ENCODE measurements around the gene FARS2. TPM values are rescaled to one million over a fixed set of nuclear protein-coding genes. Genes with fewer than 3 reads are reported as not detected.
A peak's percentile ranks its signal among the peaks of the same experiment; 100 is the strongest.

Gene FARS2
- total RNA-seq, 1 experiment from 2014 or later = 20.0 TPM

DNA sequence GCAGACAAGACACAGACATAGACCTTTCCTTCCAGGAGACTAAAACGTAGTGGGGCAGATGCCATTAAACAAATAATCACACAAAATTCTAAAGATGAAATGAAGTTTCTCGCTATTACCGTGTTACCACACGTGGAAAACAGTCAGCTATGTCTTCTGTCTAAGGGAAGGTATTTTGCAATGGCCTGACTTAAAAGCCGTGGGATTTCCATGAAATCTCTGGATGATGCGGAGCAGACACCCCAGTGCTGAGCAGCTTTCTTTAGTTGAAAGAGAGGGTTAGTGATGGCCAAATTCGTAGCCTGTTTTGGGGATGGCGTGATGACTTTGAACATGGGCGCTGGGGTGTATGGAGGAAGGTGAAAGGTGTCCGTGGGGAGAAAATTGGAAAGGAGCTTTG lies 463.6 kb downstream of the FARS2 start:
- no peak for DNase-seq (ENCODE audit: low spot score)

DNA sequence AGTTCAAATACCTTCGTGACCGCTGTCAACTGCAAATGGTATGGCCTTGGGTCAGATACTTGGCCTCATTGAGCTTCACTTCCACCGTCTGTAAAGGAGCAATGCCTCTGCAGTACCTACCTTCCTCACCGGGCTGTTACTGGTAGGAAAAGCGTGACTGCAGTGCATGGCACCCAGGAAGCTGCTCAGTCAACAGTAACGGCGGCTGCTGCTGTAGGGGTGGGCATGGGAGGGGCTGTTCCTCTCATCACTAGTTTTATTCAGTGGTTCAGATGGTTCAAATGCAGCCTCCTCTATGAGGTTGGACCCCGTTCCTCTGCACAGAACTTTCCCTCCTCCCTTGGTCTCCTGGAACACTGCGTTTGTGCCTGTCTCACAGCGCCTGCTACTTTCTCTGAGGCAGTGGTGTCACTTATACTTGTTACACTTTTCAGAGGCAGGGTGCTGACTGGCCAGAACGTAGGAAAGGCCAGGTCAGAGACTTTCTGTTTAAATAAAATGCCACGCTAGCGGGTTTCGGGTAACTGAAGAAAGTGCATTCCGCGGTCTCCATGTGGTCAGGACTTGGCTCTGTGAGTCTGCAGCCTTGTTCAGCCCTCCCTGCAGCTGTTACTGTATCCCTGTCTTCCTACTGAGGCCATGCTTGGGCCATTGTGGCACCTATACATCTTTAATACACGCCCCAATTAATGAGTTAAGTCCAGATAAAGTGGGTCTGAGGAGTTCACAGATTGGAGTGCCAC lies 465.8 kb downstream of the FARS2 start:
- DNase-seq (ENCODE audit: low spot score) = no peak

DNA sequence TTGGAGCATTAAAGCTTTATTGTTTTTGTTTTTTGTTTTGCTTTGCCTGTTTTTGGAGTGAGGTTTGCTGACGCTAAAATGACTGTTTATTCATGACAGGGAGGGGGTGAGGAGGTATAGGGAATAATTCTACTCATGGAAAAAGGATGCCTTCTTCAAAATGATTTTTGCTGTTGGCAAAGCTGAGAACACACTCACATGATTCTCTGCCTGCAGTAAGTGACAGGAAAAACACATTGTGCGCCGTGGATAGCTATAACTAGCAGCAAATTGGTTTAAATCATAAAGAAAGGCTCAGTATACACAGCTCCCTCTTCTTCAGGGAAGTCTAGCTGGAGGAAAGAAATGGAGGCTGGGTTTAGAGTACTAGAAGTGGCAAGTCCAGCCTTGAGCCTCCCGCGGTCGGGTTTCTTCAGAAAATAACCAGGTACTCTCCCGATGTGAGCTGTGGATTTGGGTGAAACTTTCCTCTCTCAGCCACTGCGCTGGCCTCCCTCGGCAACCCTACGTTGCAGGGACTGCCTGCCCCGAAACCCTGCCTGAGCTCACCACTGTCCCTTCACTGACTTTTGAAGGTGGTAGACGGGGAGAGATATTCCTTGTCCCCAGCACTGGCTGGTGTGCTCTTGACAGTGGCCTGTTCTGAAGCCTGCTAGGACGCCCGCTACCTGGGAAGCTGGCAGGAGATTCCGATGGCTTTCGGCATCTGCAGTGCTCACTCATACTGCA lies 467.2 kb downstream of the FARS2 start:
- DNase-seq (ENCODE audit: low spot score) = no peak

DNA sequence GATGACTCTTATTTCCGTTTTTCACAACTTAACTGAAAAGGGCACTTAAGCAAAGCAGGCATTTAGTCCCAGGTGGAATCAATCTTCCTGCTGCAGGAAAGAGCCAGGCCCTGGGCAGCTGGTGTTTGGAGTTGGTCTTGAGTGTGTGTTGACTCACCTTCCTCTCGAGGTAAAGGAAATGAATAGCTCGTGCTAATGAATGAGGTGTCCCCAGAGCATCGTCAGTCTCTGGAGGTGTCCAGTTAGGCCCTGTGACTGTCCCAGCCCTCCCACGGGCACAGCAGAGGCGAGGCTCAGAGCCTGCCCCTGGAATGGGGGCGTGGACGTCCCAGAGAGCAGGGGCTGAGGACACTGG lies 467.7 kb downstream of the FARS2 start:
- DNase-seq (ENCODE audit: low spot score) = no peak

DNA sequence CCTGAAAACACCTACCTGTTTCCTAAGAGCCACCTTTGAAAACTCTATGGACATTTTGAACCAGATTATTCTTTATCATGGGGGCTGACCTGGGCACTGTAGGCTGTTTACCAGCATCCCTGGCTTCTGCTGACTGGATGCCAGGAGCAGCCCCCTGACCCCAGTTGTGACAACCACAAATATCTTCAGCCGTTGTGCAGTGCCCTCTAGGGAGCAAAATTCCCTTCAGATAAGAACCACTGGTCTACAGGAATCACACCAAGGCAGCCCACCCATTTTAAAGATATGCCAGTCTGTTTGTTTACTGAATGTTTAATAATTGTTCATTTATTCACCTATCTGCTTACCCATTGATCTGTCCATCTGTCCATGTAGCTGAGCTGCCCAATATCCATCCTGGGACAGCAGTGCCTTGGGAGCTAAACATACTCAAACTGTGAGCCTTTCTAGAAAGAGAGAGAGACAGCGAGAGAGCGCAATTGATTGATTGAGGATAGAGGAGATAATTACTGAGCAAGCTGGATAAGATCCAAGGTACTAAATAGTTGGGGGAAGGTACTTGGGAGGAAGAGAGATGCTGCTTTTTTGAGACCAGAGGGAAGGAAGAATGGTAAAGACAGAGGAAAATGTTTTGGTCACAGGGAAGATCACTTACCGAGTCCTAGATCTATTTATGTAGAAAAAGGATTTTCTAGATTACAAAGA lies 468.7 kb downstream of the FARS2 start:
- DNase-seq (ENCODE audit: low spot score) = no peak

DNA sequence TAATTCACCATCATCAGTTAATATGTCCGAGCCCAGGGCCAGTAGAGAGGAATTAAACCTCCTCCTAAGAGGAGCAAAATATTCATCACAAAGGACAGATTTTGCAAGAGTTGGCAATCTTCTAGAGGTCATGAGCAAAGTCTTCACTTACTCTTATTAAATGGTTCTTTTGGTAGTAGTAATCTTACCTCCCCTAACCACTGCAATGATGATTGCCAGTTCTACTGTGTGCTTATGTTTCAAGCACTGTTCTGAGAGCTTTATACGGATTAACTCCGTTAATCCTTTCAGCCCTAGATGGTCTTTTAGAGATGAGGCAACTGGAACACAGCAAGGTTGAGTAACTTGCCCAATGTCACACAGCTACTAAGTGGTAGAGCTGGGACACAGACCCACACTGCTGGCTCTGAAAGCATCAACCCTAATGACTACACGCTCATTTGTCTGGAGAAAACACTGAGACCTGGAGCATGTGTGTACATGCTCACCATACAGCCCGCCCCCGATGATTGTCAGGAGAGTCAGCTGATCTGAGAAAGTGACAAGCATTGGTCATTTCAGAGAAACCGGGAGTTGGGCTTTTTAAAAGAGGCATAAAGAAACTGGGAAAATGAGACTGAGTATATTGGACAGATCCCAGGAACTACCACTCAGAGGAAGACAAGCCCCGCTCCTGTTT lies 469.4 kb downstream of the FARS2 start:
- no peak for DNase-seq (ENCODE audit: low spot score)

DNA sequence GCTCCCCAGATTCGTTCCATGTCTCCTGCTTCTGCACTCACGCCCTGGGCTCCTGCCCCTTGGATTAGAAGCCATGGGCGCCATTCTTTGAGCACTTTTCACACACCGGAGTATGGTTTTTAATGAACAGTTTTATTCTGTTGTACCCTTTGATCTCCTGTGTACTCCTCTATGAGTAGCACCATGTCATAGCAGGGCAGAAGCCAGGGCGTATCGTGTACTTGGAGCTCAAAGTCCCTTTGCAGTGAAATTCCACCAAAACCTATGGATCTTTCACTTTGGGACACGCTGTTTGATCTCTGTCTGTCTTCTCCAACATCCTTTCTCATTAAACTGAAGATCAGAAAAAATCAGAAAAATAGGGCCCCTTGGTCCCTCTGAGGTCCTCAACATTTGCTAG lies 470.1 kb downstream of the FARS2 start:
- no peak for DNase-seq (ENCODE audit: low spot score)

DNA sequence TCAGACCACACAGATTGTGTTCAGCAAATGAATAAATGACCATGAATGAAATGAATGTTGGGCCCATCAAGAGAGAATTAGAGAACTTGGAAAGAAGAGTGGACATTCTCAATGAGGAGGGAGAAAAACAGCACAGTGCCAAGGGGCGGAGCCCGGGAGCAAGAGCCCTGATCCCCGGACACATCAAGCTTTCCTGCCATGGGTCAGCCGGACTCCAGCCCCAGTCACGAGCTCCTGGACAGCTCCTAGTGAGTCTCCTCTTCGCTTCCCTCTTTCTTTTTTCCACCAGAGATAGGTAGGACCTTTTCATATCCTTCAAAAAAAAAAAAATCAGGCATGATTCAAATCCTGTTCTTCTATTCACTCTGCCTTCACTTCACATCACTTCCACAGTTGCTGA lies 471.2 kb downstream of the FARS2 start:
- no peak for DNase-seq (ENCODE audit: low spot score)

DNA sequence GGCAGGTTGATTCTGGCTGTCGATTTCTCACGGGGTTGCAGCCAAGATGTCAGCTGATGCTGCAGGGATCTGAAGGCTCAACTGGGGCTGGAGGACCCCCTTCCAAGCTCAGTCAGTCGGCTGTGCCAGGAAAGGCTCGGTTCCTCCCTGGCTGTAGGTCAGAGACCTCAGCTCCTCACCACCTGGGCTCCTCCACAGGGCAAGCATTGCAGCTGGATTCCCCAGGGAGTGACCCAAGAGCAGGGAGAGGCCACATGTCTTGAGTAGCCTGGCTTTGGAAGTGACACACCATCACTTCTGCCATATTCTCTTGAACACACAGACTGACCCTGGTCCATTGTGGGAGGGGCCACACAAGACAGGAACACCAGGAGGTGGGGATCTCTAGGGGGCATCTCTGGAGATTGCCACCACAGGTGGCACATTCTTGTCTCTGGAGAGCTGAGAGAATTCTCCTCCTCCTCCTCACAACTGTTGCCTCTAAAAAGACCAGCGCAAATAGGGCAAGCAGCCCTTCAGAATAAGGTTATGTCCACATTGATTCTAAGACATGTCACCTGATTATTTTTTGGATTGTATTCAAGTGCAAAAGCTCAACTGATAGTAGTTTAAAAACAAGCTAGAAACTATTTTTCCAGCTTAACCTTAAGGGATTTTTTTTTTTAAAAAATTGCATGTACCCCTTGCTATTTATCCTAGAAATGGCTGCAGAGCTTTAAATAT lies 474.9 kb downstream of the FARS2 start:
- DNase-seq (ENCODE audit: low spot score) = no peak

DNA sequence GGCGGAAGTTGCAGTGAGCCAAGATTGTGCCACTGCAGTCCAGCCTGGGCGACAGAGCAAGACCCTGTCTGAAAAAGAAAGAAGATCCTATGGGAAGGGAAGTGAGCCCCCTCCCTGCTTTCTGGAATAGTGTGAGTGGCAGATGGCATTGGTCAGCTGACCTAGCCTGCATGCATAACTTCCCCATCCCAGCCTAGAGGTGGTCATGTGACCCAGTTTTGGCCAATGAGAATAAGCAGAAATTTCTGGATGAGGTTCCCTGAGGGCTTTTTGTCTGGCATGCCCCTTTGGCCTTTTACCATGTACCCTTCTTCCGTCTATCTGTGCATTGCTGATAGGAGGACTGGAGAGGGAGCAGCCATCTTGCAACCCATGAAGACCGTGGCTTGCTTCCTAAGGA lies 476.1 kb downstream of the FARS2 start:
- no peak for DNase-seq (ENCODE audit: low spot score)

DNA sequence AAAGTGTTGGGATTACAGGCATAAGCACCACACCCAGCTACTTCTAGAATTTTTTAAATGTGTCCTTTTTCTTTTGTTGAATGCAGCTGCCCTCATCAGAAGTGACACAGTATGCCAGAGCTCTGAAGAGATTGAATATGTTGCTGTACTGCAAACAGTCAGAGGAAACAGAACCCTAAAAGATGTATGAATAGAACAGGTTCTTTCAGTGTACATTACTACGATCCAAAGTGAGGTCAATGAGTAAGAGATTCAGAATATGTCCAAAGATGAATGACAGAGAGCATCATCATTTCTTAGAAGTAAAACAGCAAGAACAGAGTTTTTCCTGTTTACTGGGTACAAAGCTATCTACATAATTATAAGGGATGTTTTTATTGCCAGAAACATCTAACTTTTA lies 476.9 kb downstream of the FARS2 start:
- no peak for DNase-seq (ENCODE audit: low spot score)

DNA sequence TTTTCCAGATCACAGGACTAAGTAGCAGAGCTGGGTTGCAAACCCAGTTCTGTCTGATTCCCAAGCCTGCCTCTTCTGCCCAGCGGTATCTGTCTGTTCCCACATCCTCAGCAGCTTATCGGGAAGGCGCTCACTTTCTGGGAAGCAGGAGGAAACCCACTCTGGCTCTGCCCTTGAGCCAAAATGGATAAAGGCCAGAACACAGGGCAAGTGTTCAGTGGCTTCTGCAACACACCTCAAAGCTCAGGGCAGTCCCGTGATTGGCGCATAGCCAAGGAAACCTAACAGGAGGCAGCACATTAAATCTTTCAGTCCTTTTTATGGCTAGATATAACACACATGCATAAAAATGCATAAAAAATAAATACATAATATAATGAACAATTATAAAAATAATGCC lies 483.2 kb downstream of the FARS2 start:
- peak; percentile 4 for DNase-seq (ENCODE audit: low spot score)

DNA sequence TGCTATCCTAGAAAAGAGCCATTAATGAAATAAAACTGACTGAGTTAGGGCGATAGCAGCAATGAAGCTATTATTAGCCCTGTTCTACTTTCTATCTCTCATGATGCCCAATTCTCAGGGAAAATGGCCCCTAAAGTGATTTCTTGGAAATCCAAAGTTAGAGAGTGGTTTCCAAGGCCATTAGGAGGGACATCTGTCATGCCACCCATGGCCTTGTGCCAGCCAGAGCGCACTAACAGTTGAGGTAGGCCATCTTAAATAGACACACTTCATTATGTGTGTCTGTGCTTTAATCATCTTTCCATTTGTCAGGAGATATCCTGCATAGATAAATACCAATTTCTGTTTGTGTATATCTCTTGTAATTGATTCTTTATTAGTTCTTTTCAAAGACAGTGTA lies 483.8 kb downstream of the FARS2 start:
- DNase-seq (ENCODE audit: low spot score) = no peak

DNA sequence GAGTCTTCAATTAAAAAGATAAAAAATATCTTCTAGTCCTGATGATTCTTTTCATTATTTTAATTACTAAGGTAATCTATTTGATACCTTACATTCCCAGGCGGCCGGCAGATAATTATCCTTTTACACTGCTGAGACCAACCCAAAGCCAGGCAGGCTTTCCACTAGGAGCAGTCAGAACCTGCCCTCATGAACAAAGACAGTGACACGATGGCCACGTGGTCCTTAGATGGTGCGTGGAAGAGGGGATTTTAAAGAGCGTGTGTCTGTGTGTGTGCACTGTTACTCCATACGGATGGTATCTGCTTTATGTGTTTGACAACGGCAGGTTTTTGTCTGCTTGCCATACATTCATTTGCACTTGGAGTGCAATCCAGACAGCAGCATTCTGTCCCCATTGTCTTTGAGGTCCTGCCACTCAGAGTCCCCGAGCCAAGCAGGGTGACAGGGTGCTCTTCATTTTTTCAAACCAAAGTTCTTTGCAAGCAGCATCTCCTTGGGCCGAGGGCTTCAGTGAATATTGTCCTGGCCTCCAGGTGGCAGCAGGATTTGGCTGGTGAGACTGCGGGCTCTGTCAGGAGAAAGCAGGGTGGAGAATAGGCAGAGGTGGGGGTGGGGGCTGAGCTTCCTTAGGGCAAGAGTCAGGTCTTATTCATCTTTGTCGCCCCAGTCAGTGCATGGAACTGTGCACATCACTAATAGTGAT lies 484.9 kb downstream of the FARS2 start:
- peak; percentile 33 for DNase-seq (ENCODE audit: low spot score)

DNA sequence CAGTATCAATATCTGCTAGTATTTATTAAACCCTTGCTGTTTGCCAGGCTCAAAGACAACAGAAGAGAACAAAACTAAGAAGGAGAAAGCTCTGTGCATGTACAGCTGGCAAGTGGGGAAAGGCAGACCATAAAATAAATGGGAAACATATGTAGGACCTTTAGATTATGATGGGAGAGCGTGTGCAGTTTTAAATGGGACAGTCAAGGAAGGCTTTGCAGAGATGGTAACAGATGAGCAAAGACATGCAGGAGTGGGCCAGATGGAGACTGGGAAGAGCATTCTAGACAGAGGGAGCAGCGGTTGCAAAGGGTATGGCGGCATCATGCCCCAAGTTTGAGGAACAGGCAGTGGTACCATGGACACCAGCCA lies 485.4 kb downstream of the FARS2 start:
- DNase-seq (ENCODE audit: low spot score) = no peak

DNA sequence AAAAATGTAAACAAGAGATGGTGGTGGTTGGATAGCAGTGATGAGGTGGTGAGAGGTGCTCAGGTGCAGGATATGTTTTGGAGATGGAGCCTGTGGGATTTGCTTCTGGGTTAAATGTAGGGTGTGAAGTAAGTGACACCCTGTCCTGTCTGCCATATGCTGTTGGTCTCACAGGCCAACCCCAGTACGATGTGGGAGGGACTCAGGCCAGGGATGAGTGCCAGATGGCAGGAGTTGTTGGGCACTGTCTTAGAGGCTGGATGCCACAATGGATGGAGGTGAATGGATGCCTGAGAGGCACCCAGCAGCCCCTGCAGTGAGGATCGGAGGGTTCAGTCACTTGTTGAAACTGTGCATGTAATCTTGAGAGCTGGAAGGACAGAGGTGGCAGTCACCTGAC lies 486.1 kb downstream of the FARS2 start:
- DNase-seq (ENCODE audit: low spot score) = no peak

DNA sequence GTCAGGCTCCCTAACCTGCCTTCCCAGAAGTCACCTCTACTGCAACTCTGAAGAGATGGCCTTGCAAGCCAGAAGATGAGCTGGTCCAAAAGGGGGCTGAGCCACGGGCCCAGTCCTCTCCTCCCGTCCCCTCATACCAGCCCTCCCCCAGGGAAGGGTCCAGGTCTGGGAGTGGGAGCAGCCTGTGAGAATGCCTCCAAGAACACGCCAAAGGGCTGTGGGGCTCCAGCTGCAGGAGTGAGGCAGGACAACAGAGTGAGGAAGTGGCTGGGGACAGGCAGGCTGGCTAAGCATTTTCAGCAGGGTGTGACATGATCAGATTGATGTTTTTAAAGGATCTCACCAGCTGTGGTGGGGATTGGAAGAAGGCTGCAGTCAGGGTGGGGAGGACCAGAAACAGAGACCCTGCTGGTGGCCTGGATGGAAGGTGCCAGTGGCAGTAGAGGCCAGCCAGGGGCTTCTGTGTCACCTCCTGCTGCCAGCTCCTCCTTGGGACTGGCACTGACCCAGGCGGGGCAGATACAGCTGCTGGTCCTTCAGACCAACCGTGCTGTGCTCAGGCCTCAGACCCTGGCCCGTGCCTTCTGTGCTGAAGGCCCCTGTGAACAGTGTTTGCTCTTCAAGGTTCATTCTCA lies 487.8 kb downstream of the FARS2 start:
- DNase-seq (ENCODE audit: low spot score) = no peak

DNA sequence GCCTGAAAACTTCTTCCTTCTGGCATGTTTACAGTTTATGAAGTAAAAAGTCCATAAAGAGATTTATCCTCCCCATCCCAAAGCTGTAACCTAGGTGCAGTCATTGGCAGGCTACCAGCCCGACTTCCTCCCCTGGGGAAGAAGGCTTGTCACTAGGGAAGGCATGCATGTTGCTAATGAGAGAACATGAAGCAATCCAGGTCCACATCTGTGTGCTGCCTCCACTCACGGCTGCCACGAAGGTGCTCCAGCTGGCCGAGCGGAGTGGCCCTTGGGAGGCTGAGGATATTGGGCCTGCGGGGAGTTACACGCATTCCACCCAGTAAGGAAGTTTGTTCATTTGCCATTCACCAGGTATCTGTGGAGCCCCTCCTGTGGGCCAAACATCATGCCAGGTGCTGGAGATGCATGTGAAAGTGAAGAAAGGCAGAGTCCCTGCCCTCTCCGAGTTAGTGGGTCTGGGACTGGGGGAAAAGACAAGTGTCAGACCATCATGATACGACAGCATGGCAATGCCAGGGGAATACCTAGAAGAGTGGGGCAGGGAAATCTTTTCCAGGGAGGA lies 488.4 kb downstream of the FARS2 start:
- DNase-seq (ENCODE audit: low spot score) = no peak

DNA sequence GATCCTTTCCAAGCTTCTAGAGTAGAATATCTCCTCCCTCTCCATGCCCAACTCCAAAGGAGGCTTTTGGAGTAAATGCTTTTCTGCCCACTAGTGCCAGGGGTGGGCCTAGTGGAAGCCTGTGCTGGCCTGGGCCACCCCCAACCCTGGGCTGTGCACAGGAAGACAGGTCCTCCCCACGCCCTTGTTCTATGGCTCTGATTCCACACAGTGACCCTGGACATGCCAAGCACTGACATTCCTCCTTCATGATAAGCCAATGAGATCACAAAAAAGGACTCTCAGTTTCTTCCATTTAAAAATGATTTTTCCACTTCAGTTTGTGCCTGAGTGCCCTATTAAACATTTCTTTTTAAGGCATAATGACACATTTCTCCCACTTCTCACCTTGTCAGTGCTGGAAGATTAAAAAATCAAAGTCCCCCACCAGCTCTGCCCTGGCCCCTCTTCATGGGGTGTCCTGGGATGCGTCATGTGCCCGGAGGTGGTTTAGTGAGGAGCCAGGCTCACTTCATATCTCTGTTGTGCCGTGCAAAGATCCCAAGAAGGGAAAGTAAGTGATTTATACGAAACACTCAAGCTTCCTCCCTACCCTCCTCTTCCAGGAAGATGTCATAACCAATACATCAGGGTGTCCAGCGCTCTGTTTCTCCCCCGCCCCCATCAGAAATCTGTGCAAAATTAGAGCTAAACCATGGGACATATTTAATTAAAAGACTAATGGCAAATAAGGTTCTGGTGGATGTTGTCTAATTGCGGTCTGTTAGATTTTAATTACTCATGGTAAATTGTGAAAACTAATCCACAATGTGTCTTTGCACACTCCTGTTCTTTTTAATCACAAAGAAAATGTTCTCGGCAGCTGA lies 490.4 kb downstream of the FARS2 start:
- no peak for DNase-seq (ENCODE audit: low spot score)

Data from HT-29 (cell line).